ENCODE measurements around the gene NAT14.
A peak's percentile ranks its signal among the peaks of the same experiment; 100 is the strongest.

Gene NAT14

DNA sequence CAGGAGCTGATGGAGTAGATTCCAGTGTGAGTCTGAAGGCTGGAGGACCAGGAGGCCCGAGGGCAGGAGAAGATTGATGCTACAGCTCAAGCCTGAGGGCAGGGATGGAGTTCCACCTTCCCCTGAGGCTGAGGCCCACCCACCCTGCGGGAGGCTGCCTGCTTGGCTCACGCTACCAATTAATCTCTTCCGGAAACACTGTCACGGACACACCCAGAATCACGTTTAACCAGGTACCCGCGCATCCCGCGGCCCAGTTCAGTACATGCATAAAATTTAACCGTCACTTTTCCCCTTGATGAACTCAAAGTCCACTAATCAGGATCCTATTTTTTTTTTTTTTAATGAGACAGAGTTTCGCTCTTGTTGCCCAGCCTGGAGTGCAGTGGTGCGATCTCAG is 13.7 kb upstream of the NAT14 start:
- TF ChIP-seq, protein P1, sequence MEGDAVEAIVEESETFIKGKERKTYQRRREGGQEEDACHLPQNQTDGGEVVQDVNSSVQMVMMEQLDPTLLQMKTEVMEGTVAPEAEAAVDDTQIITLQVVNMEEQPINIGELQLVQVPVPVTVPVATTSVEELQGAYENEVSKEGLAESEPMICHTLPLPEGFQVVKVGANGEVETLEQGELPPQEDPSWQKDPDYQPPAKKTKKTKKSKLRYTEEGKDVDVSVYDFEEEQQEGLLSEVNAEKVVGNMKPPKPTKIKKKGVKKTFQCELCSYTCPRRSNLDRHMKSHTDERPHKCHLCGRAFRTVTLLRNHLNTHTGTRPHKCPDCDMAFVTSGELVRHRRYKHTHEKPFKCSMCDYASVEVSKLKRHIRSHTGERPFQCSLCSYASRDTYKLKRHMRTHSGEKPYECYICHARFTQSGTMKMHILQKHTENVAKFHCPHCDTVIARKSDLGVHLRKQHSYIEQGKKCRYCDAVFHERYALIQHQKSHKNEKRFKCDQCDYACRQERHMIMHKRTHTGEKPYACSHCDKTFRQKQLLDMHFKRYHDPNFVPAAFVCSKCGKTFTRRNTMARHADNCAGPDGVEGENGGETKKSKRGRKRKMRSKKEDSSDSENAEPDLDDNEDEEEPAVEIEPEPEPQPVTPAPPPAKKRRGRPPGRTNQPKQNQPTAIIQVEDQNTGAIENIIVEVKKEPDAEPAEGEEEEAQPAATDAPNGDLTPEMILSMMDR (IDR thresholded peaks at IDR 0.05; ENCODE audit: low read depth, low read length, missing control alignments), result no peak
- no peak overlapping the region for H3K4me3 ChIP-seq (ENCODE audit: low read depth, low read length)
- DNase-seq (ENCODE audit: low read depth), result no peak
- in situ Hi-C loops (cut with HindIII; ENCODE audit: low sequenced_read_pairs), result no loop called here

DNA sequence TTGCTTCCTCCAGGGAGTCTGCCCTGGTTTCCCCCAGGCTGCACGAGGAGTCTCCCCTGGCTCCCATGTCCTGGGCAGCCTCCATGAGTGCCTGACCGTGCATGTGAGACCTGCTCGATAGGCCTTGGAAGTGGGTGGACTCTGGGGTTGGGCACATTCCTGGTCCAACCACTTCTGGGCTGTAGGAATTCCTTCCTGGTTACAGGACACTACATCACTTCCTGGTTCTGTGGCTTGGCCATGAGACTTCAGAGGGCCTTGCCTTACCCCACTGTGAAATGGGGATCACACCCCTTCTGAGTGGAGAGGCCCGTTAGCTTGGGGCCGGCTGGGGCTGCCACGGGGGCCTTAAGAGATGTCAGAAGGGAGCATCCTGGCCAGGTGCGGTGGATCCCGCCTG is 12.5 kb upstream of the NAT14 start:
- in situ Hi-C loops (cut with HindIII; ENCODE audit: low sequenced_read_pairs), result no loop called here
- H3K4me3 ChIP-seq (ENCODE audit: low read depth, low read length), result no peak overlapping the region
- TF ChIP-seq, protein P1 (IDR thresholded peaks at IDR 0.05; ENCODE audit: low read depth, low read length, missing control alignments), result no peak
- DNase-seq (ENCODE audit: low read depth), result no peak

DNA sequence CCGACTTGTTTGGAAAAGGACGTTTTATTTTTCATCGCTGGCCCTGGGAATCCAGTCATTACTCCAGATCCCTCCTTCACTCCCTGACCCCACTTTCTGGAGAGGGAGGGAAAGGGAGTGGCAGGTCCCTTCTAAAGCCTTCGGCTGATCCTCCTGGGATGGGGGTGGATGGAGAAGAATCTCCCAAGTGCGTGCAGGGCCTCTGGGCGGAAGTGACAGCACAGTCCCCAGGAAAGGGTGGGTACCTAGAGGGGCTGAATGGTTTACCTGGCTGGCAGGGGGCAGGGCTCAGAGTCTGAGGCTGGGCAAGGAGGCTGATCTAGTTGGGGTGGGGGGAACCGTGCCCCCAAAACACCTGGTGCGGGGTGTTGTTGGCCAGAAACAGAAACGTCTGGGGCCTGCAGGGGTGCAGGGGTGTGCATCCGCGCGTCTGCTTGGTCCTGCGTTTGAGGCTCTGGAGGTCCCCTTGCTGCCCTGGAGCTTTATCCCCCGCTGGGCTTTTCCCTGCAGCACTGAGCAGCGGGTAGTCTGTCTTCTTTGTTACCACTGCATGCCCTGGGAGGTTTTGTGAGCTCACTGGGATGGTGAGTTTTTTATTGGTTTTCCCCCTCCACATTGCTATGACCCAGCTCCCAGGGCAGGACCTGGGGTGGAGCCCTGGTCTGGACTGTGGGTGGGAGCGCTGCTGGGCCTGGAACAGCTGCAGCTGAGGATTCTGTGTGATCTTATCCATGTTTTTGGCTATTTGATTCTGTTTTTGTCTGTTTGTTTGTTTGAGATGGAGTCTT is 11.6 kb upstream of the NAT14 start:
- TF ChIP-seq, protein P1 (IDR thresholded peaks at IDR 0.05; ENCODE audit: low read depth, low read length, missing control alignments), result no peak
- H3K4me3 ChIP-seq (ENCODE audit: low read depth, low read length), result no peak overlapping the region
- no peak for DNase-seq (ENCODE audit: low read depth)
- in situ Hi-C loops (cut with HindIII; ENCODE audit: low sequenced_read_pairs), result no loop called here

DNA sequence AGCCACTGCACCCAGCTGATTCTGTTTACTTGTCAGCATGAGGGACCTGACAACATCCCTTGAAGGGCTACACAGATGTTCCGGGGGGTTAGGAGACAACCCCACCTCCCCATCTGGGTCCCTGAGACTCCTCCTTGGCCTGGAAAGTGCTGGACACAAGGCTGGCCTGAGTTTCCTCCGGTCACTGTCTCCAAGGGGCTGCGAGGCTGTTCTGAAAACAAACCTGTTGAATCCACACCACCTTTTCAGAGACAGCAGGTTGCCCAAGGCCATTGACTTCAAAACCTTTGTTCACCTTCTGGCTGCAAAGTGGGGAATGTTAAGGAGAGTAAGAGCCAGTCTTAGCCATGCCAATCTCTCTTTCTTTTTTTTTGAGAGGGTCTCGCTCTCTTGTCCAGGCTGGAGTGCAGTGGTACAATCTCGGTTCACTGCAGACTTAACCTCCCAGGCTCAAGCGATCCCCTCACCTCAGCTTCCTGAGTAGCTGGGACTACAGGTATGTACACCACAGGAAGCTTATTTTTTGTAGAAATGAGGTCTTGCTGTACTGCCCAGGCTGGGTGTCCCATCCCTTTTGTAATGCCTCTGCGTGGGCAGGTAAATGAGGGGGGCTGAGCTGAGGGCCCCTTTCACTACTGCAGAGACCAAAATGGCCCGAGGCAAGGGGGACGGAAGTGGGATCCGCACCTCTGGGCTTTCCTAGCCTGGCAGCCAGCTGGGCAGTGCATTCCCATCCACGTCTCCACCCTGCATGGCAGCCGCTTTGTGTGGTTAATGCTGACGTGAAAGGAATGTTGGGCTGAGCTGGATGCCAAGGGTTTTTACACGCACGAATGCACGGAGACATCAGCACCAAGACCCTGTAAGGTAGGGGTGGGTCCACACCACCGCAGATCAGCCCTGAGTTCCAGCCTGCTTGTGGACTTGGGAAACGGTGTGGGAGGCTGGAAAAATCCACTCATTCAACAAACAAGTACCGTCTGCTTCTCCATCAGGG is 10.4 kb upstream of the NAT14 start:
- peak; percentile 75 for DNase-seq (ENCODE audit: low read depth)
- H3K4me3 ChIP-seq (ENCODE audit: low read depth, low read length), result no peak overlapping the region
- in situ Hi-C loops (cut with HindIII; ENCODE audit: low sequenced_read_pairs), result no loop called here
- TF ChIP-seq, protein P1 (IDR thresholded peaks at IDR 0.05; ENCODE audit: low read depth, low read length, missing control alignments), result no peak

GRCh38 chr19:55476100-55476775 is 8.8 kb upstream of the NAT14 start, which contains the start of gene ZNF628:
ZNF628 (plus strand) TSS chr19:55476617; CDS start chr19:55479911, 3,294 bp downstream.
- in situ Hi-C loops (cut with HindIII; ENCODE audit: low sequenced_read_pairs), result no loop called here
- DNase-seq (ENCODE audit: low read depth), result peak; percentile 94
- H3K4me3 ChIP-seq (ENCODE audit: low read depth, low read length), result peak within 1 kb of the TSS; percentile 48
- TF ChIP-seq, protein P1 (IDR thresholded peaks at IDR 0.05; ENCODE audit: low read depth, low read length, missing control alignments), result no peak

GRCh38 chr19:55477905-55478304 is 7.1 kb upstream of the NAT14 start:
- H3K4me3 ChIP-seq (ENCODE audit: low read depth, low read length), result peak overlapping the region; percentile 48
- DNase-seq (ENCODE audit: low read depth), result no peak
- TF ChIP-seq, protein P1 (IDR thresholded peaks at IDR 0.05; ENCODE audit: low read depth, low read length, missing control alignments), result no peak
- in situ Hi-C loops (cut with HindIII; ENCODE audit: low sequenced_read_pairs), result no loop called here
